Upper lobe of left lung (tissue), 4 donors: ENCODE results near the gene NDUFB5.

Source experiments
- EP300 ChIP-seq, 4 donors: sonication (generic); formaldehyde crosslinking; IDR thresholded peaks; one replicate each; pipeline ENCODE4 v1.5.1; 2017; ENCODE audit warnings: antibody characterized with exemption in 4 of 4, control low read depth in 2 of 4
- POLR2A ChIP-seq, 4 donors: fragments of 450-650 bp; IDR thresholded peaks; one replicate each; pipeline ENCODE4 v1.5.1; 2016 to 2017; ENCODE audit warnings: antibody characterized with exemption in 4 of 4, mild to moderate bottlenecking in 2 of 4
- POLR2AphosphoS5 ChIP-seq, 2 donors: sonication (generic); formaldehyde crosslinking; IDR thresholded peaks; one replicate each; pipeline ENCODE4 v1.5.1; 2017; ENCODE audit warnings: antibody characterized with exemption in 2 of 2
- TF ChIP-seq, protein P1 (sequence below), 6 experiments: fragments of 450-650 bp in 4 of 6; fragments of 200-600 bp in 2 of 6; sonication (generic) in 2 of 6; IDR thresholded peaks; one replicate each; pipeline ENCODE4 v1.5.1; 2016 to 2019; ENCODE audit warnings: antibody characterized with exemption in 6 of 6

- TF ChIP-seq, protein P1, sequence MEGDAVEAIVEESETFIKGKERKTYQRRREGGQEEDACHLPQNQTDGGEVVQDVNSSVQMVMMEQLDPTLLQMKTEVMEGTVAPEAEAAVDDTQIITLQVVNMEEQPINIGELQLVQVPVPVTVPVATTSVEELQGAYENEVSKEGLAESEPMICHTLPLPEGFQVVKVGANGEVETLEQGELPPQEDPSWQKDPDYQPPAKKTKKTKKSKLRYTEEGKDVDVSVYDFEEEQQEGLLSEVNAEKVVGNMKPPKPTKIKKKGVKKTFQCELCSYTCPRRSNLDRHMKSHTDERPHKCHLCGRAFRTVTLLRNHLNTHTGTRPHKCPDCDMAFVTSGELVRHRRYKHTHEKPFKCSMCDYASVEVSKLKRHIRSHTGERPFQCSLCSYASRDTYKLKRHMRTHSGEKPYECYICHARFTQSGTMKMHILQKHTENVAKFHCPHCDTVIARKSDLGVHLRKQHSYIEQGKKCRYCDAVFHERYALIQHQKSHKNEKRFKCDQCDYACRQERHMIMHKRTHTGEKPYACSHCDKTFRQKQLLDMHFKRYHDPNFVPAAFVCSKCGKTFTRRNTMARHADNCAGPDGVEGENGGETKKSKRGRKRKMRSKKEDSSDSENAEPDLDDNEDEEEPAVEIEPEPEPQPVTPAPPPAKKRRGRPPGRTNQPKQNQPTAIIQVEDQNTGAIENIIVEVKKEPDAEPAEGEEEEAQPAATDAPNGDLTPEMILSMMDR (IDR thresholded peaks at IDR 0.05), result no peak
- TF ChIP-seq POLR2A (IDR thresholded peaks at IDR 0.05) (no peak), POLR2AphosphoS5 (IDR thresholded peaks at IDR 0.05) (no peak), EP300 (IDR thresholded peaks at IDR 0.05) (no peak)
Measured at GRCh38 chr3:179666030-179666429, 61.4 kb downstream of the NDUFB5 start.
